Stomach smooth muscle (tissue), 2 donors: ENCODE data around the gene POLD4.

Experiments
- H3K27ac ChIP-seq: one replicate; pipeline ENCODE4 v1.7.0; 2013; ENCODE audit warnings: mild to moderate bottlenecking, low read length, inconsistent platforms
- H3K27me3 ChIP-seq, 2 donors: one replicate each; pipeline ENCODE4 v1.7.0; 2013; ENCODE audit warnings: low read length in 2 of 2; ENCODE audit not compliant: insufficient read depth in 2 of 2, control insufficient read depth in 1 of 2
- H3K36me3 ChIP-seq, 2 donors: one replicate each; pipeline ENCODE4 v1.7.0; 2013; ENCODE audit warnings: low read length in 2 of 2; ENCODE audit not compliant: control insufficient read depth in 2 of 2, insufficient read depth in 2 of 2
- H3K4me1 ChIP-seq: one replicate; pipeline ENCODE4 v1.7.0; 2013; ENCODE audit warnings: low read length; ENCODE audit not compliant: control insufficient read depth, insufficient read depth
- H3K4me3 ChIP-seq, 2 donors: one replicate each; pipeline ENCODE4 v1.7.0; 2013; ENCODE audit warnings: low read length in 2 of 2
- H3K9ac ChIP-seq, 2 donors: one replicate each; pipeline ENCODE4 v1.7.0; 2013; ENCODE audit warnings: low read length in 2 of 2, mild to moderate bottlenecking in 1 of 2
- H3K9me3 ChIP-seq, 2 donors: one replicate each; pipeline ENCODE4 v1.7.0; 2013; ENCODE audit warnings: low read length in 2 of 2; ENCODE audit not compliant: control insufficient read depth in 2 of 2
- donor health status: healthy.
- donor health status: Pancreatic carcinoma.

The POLD4 gene

DNA sequence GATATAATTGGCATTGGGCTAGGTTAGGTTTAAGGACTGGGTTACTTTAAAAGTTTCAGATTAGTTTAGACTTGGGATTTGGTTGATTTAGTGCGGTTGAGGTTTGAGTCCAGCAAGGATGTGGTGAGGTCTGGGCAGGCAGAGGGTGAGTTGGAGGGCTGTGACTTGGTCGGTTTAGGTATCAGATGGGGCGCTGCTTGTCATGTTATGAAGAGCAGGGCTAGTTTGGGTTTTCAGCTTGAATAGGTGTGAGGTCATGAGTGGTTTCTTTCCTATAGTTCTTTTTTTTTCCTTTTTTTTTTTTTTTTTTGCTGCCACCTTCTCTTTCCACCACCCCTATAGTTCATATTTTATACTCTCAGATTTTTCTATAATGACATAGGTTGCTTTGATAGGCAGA is 15.3 kb upstream of the POLD4 start:
- Histone ChIP-seq H3K4me1 (peaks cover 78% of the 10 kb centered on the region), H3K4me3 (no peak overlapping the region), H3K9me3 (no peaks in the 10 kb centered on the region), H3K27me3 (no peaks in the 10 kb centered on the region), H3K9ac (no peak overlapping the region), H3K36me3 (peaks cover 7 to 8% of the 10 kb centered on the region in 2 donors), H3K27ac (peak overlapping the region; percentile 96)

DNA sequence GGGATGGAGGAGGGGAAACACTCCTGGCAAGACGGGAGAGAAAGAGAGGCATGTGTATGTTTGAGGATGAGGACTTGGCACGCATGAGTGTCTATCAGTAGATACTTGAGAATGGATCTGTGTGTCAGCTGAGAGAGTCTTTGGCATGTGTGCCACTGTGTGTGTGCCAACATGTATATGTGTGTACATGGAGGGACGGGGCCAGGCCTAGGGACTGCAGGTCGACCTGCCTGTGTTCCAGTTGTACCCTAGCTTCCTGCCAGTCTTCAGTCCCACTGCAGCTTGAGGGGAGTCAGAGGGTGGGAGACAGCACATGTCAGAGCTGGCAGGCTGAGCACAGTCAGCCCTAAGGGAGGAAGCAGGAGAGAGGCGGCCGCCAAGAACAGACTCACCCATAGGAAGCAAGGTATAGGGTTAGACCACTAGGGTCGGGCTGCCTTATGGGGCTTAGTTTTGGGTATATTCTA is 14.4 kb upstream of the POLD4 start:
- H3K4me3 ChIP-seq: no peak overlapping the region
- H3K27ac ChIP-seq: peak overlapping the region; percentile 96
- H3K27me3 ChIP-seq: no peaks in the 10 kb centered on the region
- no peaks in the 10 kb centered on the region for H3K9me3 ChIP-seq
- H3K36me3 ChIP-seq: peaks cover 7 to 8% of the 10 kb centered on the region in 2 donors
- H3K9ac ChIP-seq: peak overlapping the region in 1 of 2 donors; percentile 24
- peaks cover 78% of the 10 kb centered on the region for H3K4me1 ChIP-seq

DNA sequence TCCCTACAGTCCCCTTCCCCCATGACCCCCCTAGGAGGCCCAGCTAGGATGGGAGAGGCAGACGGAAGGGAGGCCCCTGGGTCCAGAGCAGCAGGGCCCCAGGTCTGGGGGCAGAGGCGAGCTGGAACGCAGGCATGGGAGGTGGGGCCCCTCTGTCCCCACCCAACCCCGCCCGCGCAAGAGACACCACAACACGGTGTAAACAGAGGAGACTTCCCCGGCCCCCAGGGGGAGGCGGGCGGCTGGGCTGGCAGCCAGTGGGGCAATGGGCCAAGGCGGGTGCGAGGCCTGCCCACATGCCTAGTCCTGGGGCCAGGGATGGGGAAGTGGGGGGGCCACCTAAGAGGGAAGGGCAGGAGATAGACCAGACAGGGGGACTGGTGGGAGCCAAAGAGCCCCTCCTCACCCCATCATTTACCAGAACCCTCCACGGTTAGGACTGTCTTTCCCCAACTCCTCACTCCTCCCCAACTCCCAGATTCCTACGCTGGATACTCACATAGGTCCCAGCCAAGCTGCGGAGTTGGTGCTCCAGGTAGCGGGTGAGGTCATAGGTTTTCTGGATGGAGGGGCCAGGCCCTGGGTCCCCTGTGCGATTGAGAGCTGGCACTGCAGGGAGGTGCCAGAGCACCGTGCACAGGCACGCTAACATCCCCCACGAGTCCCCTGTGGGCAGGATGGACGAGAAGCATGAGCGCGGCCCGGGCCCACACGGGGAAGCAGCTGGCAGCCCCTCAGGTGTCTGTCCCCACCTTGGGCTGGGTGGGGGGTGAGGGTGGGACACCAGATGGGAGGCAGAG is 13.8 kb upstream of the POLD4 start:
- peaks cover 76% of the 10 kb centered on the region for H3K4me1 ChIP-seq
- H3K4me3 ChIP-seq: peak overlapping the region; percentile 17 to 60
- H3K27me3 ChIP-seq: no peaks in the 10 kb centered on the region
- H3K9me3 ChIP-seq: no peaks in the 10 kb centered on the region
- peaks cover 7 to 8% of the 10 kb centered on the region in 2 donors for H3K36me3 ChIP-seq
- peak overlapping the region; percentile 96 for H3K27ac ChIP-seq
- peak overlapping the region in 1 of 2 donors; percentile 36 for H3K9ac ChIP-seq

DNA sequence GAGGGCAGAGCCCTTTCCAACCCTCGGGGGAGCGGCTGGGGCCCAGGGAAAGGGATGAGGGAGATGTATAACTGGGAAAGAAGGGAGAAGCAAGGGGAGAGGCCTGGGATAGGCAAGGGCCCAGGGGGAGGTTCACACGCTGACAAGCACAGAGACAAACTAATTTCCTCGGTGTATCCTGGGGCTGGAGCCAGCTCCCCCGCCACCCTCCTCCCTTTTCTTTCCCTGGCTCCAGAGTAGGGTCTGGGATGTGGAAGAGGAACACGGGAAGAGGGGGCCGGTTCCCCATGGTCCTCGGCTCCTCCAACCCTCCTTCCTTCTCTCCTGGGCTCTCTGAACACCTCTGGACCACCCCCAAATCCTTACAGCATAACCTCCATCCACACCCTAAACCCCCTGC is 13.2 kb upstream of the POLD4 start:
- Histone ChIP-seq H3K4me1 (peaks cover 70% of the 10 kb centered on the region), H3K9ac (peak overlapping the region in 1 of 2 donors; percentile 36), H3K9me3 (no peaks in the 10 kb centered on the region), H3K27ac (peak overlapping the region; percentile 96), H3K27me3 (no peaks in the 10 kb centered on the region), H3K36me3 (peaks cover 7 to 8% of the 10 kb centered on the region in 2 donors), H3K4me3 (peak overlapping the region; percentile 17 to 60)

DNA sequence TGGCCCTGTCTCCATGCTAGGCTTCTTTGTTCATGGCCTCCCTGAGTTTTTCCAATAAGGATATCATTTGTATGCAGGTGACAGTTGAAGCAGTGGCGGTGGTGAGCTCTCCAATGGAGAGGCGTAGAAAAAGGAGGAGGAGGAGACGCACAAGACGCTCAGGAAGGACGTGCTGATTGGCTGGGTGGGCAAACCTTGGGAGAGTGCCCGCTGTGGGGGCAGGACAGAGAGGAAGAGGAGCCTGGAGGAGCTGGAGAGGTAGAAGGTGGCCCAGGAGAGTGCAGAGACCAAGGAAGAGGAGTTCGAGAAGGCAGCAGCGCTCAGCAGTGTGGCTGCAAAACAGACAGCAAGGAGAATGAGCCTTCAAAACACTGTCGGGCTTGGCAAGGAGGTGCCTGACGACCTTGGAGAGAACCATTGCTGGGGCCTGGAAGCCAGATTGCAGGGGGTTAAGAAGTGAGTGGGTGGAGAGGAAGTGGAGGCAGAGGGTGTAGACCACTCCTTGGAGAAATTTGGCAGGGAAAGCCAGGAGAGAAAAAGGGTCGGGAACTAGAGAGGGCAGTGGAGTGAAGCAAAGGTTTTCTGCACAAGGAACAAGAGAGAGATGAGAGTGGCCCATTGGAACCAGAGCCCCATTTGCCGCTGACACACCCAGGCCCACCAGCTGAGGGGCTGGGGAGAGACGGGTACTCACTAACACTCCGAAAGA is 12.5 kb upstream of the POLD4 start:
- Histone ChIP-seq H3K27me3 (no peaks in the 10 kb centered on the region), H3K9me3 (no peaks in the 10 kb centered on the region), H3K4me1 (peaks cover 64% of the 10 kb centered on the region), H3K27ac (peak overlapping the region; percentile 96), H3K4me3 (peak overlapping the region; percentile 8 to 60), H3K36me3 (peaks cover 7 to 8% of the 10 kb centered on the region in 2 donors), H3K9ac (peak overlapping the region; percentile 36 to 55)

DNA sequence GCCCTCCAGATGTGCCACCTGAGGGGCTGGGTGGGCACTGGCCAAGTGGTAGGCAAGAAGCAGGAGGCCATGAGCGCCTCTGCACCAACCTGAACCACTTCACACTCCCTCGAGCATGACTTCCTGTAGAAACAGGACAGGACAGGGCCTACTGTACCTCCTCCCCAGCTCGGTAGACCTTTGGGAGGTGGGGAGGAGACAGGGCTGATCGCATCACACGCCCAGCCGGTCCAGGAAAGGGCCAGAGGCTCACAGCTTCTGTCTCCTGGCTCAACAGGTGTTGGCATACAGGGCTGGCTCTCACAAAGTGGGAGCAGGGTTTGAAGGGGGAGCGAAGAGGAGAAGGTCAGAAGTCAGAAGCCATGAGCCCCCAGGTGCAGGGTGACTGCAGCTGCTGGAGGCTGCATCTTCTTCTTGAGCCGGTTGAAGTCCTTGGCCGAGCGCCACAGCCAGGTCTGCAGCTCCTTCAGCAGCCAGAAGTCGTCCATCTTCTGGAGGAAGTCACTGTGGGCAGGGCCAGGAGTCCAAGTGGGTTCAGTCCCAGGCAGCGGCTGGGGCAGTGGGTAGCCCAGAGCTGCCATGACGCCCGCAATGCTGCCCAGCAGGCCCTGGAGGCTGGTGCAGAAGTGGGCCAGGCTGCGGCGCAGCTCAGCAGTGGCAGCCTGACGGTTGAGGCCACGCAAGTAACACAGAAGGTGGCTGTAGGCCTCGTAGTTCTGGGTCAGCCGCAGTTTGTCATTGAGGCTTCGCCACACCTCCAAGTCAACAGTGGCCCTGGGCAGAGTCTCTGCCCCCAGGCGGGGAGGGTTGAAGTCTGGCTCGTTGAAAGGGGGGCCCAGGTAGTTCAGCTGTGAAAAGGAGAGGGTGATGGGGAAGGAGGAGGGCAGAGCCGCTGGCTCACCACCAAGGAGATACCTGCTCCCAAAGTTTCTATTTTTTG is 11.7 kb upstream of the POLD4 start:
- peak overlapping the region; percentile 96 for H3K27ac ChIP-seq
- H3K4me3 ChIP-seq: no peak overlapping the region
- no peak overlapping the region for H3K9ac ChIP-seq
- H3K36me3 ChIP-seq: peaks cover 7 to 8% of the 10 kb centered on the region in 2 donors
- no peaks in the 10 kb centered on the region for H3K9me3 ChIP-seq
- H3K4me1 ChIP-seq: peaks cover 56% of the 10 kb centered on the region
- H3K27me3 ChIP-seq: no peaks in the 10 kb centered on the region

DNA sequence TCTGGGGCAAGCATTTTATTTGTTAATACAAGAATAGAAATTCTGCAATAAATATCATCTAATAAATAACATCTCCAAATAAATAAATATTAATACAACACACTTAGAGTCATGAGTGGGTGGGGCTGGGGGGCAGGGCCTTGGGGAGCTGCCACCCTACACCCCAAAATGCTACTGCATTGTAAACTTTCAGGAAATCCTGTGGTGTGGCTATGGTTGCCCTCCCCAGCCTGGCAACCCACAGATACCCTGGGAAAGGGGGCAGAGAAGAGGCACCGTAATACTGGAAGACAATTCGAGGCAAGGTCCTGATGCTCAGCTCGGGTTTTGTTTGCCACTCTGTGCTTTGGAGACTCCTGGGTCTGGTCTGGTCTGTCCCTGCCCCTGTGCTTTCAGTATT is 10.8 kb upstream of the POLD4 start:
- H3K4me1 ChIP-seq: peaks cover 47% of the 10 kb centered on the region
- H3K9me3 ChIP-seq: no peaks in the 10 kb centered on the region
- peak overlapping the region; percentile 96 for H3K27ac ChIP-seq
- H3K9ac ChIP-seq: no peak overlapping the region
- no peak overlapping the region for H3K4me3 ChIP-seq
- no peaks in the 10 kb centered on the region for H3K27me3 ChIP-seq
- peaks cover 7 to 8% of the 10 kb centered on the region in 2 donors for H3K36me3 ChIP-seq

DNA sequence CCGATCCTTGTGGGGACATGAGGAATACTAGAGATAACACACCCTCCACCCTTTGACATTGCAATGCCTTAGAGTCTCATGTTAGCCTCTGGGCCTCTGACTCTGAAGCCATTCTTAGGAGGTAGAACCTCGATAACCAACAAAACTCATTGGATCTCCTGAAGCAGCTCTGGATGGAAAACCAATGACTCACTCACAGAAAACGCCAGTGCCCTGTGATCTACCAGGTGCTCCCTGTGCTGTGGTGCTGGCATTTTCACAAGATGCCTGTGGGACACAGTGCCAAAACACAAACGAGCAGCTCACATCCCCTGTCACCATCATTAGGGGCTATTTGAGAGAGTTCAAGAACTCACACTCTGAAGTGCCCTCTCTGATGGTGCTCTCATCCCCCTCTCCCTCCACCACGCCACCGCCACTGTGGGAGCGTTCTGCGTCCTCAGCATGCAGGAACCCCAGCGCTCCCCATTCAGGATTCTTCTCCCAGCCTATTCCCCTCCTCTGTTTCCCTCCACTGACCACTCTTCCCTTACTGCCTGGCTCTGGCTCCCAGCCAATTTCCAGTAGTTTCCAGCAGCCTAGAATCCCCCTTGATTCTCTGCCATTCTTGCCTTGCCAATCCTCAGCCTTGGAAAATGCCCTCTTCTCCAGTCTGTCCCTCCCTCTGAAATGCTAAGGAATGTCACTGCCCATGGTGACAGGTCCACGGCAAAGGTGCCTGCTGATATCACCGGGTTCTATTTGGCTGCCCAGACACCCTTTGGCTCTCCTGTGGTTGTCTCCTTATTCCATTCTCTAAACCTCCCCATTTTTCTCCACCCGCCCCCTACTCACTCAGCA is 4.7 kb upstream of the POLD4 start:
- Histone ChIP-seq H3K9me3 (no peaks in the 10 kb centered on the region), H3K9ac (peak overlapping the region in 1 of 2 donors; percentile 47), H3K36me3 (no peaks in the 10 kb centered on the region), H3K4me1 (peaks cover 49% of the 10 kb centered on the region), H3K4me3 (no peak overlapping the region), H3K27me3 (no peaks in the 10 kb centered on the region), H3K27ac (peak overlapping the region; percentile 99)

DNA sequence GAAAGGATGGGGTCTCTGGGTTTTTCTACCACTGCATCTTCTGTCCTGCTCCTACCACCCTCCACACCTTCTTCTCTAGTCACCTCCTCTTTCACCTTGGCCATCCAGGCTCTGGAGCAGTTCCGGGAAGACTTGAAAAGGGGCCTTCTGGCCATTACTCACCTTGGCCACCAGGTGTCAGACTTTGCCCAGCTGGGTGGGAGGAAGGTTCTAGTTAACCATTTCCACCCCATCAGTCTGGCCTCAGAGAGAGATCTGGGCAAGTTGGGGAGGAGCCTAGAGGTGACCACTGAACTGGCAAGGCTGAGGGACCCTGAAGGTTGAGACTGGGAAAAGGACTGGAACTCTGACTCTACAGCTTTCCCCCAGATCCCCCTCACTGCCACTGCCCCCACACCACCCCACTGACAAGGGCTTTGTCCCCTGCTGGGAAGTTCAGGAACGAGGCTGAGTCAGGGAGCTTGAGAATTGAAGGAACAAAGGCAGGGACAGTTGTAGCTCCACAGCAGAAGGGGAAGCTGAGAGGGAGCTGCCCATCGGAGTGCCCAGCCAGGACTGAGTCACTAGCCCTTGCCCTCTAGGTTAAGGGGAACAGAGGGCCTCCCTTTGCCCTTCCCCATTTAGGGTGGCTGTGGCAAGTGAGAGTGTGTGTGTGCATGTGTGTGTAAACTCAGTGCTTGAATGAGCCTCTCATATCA is 3.7 kb upstream of the POLD4 start:
- Histone ChIP-seq H3K4me1 (peaks cover 57% of the 10 kb centered on the region), H3K27me3 (no peaks in the 10 kb centered on the region), H3K36me3 (no peaks in the 10 kb centered on the region), H3K4me3 (no peak overlapping the region), H3K9ac (peak overlapping the region; percentile 42 to 92), H3K27ac (peak overlapping the region; percentile 99), H3K9me3 (no peaks in the 10 kb centered on the region)
